Medulla oblongata (tissue), 1 donor: ENCODE measurements around the gene C6orf47.

Source experiments
- DNase-seq: peaks from one replicate; pipeline ENCODE4 v3.0.0-alpha.2; 2015; ENCODE audit errors: extremely low spot score

Gene C6orf47

DNA sequence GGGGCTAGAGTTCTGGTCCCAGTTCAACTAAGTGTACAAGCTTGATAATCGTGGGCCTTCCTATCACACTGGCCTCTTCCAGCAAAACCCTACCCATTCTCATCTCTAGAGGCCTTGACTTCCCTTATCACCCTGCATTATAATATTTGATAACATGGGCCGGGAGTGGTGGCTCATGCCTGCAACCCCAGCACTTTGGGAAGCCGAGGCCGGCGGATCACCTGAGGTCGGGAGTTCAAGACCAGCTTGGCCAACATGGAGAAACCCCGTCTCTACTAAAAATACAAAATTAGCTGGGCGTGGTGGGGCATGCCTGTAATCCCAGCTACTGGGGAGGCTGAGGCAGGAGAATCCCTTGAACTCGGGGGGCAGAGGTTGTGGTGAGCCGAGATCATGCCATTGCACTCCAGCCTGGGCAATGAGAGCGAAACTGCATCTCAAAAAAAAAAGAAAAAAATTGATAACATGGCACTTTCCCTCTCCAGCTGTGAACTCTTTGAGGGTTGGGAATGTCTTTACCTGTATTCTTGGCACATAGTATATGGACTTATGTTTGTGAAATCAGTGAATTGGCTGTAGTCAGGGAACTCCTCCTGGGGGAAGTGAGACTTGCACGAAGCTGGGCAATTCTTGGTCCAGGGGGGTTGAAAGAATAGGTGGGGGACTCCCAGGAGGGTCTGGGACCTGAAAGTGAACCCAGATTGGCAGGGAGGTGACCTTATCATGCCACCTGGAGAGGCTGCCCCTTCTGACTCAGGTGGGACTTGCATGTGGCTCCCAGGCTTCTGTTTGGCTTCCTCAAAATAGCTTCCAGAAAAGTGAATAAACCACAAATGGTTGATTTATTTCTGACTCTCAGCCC lies 915 bp upstream of the C6orf47 start:
- DNase-seq = no peak

DNA sequence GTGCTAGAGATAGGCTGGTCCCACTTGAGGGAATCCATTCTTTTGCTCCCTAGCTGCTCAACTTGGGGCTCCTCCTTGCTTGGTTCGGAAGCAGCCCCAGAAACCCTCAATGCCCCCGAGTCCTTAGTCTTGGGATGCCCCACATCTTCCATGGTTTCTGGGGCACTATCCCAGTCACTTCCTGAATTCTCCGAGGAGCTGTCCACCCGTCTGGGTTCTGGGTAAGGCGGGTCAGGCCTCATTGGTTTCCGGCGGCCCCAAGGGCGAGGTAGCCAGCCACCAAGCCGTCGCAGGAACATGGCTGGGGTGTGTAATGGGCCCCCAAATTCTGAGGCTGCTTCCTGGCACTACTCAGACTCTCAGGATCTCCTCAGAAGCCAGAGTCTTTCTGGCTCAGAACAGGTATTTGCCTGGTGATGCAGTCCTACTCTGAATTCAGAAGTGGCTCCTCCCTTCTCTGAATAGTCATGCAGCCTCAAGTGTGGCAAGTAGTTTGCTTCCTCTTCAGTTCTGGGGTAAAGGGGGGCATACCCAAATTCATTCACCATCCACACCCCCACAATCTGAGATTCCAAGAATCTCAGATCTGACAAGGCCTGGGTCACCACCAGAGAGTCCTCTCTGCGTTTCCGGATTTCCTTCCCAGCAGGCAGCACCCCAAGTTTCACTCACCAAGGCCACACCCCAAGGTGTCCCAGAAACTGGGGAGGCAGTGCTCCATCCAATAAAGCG lies 763 bp downstream of the C6orf47 start:
- peak; percentile 26 for DNase-seq

DNA sequence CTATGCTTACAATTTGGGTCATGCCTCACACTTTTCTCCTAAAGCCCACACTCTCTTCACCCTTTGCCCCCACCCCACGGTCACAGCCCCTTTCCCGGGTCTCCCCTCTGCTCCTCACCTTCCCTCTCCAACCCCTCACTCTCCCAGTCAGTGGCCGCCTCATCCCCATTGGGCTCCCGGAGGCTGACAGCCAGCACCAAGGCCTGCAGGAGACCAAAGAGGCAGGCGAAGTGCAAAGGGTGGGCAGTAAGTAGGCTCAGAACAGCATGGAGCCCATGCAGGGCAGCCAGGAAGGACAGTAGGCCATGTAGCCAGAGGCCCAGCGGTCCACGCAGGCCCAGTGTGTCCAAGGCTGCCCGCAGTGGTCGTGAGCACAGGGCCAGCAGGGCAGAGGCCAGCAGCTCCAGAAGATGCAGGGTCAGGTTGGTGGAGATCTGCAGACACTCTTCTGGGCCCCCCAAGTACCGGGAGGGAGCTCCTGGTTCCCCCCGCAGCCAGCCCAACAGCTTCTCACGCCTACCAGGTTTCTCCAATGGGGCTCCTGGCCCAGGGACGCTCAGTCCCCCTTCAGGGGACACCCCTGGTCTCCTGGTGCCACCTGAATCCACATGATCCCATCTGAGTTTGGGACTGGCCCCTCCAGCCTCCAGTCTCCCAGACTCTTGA lies 1.5 kb downstream of the C6orf47 start:
- no peak for DNase-seq

DNA sequence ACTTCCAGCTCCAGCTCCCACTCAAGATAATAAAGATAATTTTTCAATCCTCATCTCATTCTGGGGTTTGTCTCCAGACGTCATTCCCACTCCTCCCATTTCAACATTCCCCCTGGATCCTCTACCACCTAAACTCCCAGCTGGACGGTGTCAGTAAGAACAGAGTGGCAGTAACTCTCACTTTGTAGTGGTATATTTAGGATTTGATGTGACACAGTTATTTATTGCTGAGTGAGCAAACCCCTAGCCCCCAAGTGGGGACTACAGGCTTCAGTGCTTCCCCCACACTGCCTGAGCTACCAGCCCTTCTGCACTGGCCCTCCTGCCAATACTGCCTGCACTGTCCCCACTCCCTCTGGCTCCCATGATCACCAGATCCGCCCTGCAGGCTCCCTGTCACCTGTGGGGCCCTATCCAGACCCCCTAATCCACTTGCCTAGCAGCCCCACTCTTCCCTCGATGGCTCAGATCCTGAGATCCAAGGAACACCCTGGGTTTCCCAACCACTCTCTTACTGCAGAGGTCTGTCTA lies 2.4 kb downstream of the C6orf47 start:
- DNase-seq = no peak

DNA sequence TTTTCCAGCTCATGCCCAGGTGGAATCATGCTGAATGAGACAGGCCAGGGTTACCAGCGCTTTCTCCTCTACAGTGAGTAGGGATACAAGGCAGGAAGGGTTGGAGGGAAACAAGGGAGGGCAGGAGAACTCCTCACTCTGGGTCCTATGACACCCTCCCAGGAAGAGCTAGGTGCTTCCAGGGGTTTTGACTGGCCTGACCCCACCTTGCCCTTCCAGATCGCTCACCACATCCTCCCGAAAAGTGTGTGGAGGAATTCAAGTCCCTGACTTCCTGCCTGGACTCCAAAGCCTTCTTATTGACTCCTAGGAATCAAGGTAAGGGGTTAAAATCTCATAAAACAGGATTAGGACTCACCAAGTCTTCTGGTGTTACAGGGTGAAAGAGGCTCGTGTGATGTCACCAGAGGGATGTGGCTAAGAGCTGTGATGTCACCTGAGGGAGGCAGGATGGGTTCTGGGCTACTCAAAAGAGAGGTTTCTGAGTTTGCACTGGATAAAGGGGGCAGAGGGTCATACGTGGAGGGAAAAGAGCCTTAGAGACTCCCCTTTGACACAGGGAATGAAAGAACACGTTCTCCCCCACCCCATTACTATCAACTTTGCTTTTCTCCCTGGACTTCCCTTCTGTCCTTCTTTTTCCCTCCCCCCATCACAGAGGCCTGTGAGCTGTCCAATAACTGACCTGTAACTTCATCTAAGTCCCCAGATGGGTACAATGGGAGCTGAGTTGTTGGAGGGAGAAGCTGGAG lies 3.0 kb downstream of the C6orf47 start:
- DNase-seq = no peak

DNA sequence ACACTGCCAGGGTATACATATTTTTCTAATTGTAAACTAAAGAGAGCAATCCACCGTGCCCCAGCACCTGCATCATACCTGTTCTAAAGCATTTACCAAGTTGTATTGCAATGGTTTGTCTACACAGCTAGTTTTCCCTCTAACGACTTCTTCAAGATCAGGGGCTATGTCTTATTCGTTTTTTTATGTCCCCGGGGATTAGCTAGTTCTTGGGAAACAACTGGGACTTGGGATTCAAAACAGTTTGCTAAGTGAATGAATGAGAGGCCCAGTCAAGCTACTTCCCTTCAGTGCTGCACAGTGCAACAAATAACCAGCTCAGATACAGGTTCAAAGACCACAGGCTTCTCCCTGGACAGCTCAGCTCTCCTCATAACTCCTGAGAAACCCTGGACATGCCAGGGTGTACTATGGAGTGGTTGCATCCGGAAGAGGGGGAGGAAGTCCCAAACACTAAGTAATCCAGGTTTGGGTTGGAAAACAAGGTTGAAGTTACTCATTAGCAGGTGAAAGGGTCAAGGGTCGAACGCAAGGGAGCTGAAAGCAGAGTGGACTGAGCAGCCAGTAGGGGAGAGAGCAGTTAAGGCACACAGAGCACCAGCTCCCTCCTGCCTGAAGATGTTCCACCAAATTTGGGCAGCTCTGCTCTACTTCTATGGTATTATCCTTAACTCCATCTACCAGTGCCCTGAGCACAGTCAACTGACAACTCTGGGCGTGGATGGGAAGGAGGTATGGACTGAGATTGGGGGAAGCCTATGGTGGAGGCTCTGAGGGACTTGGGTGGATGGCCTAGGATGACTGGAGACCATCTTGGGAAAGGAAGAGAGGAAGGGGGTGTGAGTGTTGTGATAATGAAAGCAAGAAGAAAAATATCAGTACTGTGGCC lies 5.0 kb downstream of the C6orf47 start, which contains the start of gene APOM:
Gene APOM (plus strand): TSS at position 546 of the 889 bp plus-strand sequence. CDS start 73 bp downstream, at position 619.
- DNase-seq = no peak

DNA sequence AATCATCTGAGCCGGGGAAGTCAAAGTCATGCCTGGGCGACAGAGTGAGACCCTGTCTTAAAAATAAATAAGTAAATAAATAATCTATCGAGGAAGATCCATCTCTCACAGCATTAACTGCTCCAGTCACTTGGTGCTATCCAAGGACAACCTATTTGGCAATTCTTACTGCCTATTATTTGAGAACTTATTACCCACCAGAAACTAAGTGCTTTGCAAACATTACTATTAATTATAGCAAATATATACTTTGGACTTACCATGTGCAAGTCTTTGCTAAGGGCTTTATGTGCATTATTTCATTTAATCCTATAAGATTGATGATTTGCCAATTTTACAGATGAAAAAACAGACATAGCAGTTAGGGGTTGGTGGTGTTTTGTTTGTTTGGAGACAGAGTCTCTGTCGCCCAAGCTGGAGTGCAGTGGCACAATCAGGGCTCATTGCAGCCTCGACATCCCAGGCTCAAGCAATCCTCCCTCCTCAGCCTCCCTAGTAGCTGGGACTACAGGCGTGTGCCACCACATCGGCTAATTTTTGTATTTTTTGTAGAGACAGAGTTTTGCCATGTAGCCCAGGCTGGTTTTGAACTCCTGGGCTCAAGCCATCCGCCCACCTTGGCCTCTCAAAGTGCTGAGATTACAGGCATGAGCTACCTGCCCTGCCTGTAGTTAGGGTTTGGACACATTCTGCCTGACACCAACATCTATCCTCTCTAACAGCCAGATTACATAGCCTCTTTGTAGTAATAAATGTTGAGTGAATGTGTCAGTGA lies 5.8 kb downstream of the C6orf47 start:
- DNase-seq = no peak

DNA sequence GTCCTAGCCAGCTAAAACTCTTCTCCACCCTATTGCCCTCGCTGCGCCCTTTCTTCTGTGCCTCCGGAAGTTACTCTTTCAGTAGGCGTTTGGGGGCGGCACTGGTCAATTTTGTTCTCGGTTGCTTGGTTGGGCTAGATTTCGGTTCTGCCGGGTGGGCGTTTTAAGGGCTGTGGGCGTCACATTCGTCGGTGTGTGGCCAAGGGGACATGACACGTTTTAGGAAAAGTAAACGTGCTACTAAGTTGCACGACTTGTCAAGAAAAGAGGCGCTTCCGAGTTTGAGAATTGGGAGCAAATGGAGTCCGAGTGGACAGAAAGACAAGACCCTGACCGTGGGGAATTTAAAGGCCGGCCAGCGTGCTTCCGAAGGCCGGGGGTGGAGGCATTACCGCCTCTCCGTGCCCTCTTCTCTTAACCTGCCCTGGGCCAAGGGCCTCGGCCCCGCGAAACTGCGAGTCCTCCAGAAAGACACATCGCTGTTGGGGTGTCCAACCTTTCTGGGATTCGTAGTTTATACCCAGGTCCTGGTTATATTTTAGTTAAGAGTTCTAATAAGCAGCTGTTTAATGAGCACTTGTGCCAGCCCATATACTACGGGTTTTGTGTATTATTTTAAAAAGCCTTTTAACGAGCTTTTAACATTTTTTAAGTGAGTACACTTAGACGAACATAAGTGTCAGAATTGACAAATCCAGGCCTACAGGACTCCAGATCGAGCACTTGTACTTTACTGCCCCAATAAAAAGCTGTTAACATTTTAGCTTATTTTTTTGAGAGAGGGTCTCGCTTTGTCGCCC lies 7.5 kb downstream of the C6orf47 start:
- peak; percentile 95 for DNase-seq

DNA sequence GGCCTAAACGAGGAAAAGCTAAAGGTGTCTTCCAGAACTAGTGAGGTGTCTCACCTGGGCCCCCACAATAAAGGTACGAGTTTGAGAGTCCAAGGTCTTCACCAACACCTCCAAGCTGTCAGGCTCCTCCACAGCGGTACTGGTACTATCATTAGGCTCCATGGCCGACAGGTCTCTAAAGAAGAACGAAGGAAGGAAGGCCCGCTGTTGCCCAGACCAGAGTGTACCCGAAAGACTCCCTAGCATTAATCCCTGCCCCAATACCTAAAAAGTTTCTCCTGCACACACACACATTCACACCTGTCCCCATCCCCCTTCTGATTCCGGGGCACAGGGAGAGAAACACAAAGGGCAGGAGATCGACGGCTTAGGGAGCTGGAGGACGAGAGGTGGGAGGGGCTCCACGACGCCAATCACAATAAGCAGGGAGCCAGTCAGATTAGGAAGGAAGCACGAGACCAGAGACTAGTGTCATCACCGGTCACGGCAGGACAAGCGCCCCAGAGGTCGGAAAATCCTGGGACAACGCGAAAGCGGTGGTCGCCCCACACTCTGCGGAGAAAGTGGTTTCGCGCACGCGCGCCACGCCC lies 8.9 kb downstream of the C6orf47 start:
- DNase-seq = peak; percentile 75

DNA sequence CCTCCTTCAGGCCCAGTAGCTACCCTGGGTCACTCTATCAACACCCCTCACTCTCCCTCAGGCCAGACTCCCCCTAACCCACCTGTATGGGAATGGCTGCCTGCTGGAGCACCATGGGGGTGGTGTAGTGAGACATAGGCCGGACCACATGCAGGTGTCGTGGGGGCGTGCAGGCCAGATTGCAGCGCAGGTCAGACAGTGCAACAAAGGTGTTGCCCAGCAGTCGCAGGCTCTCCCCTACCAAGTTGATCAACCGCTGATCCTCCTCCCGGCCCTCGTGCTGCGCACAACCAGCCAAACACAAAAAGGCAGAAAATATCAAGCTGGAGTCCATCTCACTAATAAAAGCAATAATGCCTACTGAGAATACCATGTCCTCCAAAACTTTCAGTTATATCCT lies 15.3 kb downstream of the C6orf47 start:
- DNase-seq = no peak

DNA sequence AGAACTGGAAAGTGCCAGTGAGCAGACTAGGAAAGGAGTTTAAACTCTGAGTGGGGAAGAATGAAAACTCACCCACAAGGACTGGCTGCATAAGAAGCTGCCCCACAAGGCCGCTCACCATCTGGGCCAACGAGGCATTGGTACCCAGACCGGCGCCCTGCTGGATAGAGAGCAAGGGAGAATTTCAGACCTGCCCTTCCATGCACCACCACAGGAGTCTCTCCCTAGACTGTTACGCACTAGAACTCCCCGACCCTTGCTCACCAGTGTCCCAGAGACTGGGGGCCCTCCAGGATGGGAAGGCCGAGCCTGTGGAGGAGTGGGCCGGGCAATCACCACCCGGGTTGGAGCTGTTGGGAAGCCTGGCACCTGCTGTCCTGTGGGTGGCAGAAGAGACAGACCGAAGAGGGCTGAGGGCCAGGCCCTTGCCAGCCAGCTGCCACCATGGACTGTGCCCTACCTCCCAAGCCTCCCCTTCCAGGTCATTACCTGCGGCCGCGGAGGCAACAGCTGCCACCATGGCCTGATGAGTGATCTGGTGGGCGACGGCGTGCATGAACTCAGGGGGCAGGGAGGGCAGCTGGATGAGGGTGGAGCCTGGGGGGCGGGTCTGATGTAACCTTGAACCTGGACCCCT lies 16.6 kb downstream of the C6orf47 start:
- no peak for DNase-seq

DNA sequence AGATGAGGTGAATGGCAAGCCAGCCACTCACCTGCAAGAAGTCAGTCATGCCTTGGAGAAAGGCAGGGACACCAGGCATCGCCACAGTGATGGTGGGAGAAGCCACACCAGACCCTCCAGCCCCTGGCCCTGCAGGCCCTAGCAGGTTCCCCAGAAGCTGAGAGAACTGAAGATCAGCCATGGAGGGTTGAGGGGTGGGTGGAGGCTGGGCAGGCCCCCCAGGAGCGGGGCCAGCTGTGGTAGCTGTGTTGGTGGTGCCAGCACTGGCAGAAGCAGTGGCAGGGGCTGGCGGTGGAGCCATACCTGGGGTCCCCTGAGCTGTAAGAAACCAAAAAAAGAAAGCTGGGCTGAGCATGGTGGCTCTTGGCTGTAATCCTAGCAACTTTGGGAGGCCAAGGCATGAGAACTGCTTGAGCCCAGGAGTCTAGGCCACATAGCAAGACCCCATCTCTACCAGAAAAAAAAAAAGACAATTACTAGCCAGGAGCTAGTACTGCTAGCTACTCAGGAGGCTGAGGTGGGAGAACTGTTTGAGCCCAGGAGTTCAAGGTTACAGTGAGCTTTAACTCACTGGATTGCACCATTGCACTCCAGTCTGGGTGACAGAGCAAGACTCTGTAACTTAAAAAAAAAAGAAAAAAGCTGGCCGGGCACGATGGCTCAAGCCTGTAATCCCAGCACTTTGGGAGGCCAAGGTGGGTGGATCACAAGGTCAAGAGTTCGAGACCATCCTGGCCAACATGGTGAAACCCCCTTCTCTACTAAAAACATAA lies 17.6 kb downstream of the C6orf47 start:
- DNase-seq = no peak

DNA sequence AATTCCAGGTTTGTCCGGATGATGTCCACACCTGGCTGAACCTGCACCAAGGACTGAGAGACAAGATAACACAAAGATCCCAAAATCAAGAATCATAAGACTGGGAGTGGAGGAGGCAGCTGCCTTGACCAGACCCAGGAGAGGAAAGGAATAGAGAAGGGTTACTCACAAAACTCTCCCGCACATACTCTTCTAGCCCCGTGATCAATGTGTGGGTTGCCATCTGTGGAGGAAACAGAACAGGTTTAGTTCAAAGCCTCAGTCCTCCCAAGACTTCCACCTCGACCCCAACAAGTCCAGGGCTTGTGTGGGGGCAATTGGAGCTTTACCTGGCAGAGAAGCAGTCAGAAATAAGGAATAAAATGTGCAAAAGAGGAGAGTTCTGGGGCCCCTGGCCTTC lies 19.2 kb downstream of the C6orf47 start:
- no peak for DNase-seq

DNA sequence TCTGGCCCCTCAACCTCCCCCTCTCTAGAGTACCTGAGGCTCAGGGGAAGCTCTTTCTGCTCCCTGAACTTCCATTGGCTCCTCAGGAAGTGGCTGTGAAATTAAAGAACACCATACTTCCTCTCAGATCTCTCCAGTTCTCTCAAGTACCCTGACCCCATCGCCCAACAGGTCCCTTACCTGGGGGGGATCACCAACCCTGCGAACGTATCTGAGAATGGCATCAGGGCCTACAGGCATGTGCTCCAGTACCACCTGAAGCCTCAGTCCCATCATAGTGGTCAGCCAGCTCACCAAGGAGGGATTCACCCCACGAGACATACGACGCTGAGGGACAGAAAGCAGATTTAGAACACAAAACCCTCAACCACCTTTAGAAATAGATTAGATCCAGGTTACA lies 20.0 kb downstream of the C6orf47 start:
- no peak for DNase-seq

DNA sequence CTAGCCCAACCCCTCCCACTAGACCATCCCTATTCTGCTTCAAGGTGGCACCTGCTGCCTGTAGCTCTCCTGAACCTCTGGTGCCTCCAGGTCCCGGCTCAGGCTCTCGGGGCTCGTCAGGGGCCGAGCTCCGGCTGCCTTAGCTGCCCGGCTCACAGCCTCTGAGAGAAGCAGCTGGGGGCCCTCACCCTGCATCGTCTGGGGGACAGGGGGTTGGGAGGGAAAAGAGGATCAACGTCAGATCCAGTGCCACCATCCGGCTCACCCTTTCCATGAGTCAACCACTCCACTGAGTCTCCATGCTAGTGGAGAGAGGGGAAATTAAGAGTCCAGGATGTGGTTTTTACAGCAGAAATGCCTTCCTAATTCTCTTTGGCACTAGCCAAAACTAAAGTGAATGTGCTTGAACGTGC lies 21.1 kb downstream of the C6orf47 start:
- DNase-seq = no peak

DNA sequence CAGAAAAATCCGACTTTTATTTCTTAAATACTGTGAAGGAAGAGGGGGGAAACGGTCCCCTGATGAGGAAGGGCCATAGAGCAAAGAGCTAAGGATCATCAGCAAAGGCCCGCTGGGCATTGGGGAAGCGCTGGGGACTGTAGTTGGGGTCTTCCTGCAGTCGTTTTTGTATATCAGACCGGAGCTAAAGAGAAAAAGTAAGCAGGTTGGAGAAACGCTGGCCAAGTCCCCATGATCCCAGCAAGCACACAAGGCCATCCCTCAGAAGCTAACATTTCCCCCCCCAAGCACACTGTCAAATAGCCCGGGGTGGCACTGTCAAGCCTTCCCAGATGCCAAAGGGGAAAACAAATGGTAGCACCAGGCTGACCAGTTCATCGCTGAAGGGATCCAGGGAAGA lies 21.5 kb downstream of the C6orf47 start:
- no peak for DNase-seq
